ENCODE data around the gene MRPL14. TPM values are rescaled to one million over a fixed set of nuclear protein-coding genes. Genes with fewer than 3 reads are reported as not detected.

MRPL14 gene
- total and polyA plus RNA-seq, 9 of the 15 experiments (the other 6 are each of a cell fraction or from before 2014, with no cell fraction given) = 126 to 424 (median 165) TPM

DNA sequence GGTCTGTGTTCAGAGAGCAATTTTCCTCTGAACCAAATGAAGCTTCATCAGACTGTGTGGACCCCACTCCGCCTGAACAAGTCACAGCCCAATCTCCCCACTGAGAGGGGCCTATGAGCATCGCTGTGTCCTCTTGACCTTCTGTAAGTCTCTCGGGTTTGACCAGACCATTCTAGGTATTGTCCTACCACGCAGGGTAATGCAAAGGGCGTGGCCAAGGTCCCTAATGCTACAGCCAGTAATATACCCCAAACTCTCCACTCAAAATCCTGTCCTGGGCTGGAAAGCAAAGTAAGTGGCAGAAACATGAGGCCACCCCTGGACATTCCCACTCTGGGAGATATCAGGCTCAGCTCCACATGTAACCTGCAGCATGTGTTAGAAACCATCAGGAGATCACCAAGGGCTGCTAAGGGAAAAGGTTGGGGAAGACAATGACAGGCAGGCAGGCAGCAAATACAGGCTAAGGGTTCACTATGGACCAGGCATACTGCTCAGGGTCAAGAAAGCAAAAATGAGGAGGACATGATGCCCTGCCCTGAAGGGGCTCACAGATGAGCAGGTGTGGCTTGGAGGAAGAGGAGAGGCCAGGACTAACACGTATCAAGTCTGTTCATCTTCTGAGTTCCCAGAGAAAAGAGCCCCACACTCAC lies 33.4 kb downstream of the MRPL14 start:
- Histone ChIP-seq H3K9me3 (replicated peaks; ENCODE audit: control insufficient read depth, insufficient read depth, low read depth, low read length) (no peaks in the 10 kb centered on the region), H3K9ac (ENCODE audit: insufficient read depth in 1 of 2, low read depth in 2 of 2, low read length in 2 of 2) (peak overlapping the region in 1 of 2 experiments; percentile 3; a peak in 1 of 4 replicates), H3K27me3 (ENCODE audit: control insufficient read depth in 2 of 2, insufficient read depth in 2 of 2, low read length in 2 of 2) (no peaks in the 10 kb centered on the region), H3K27ac (ENCODE audit: extremely low read depth, low read depth, low read length) (no peak overlapping the region), H4K20me1 (replicated peaks; ENCODE audit: control insufficient read depth, insufficient read depth, low read length) (peaks cover 6% of the 10 kb centered on the region; the same call in 1 of the 2 replicates), H3K79me2 (ENCODE audit: control insufficient read depth, insufficient read depth, low read length) (no peaks in the 10 kb centered on the region), H2AFZ (ENCODE audit: low read depth, low read length) (no peak overlapping the region), H3K4me3 (no peak overlapping the region), H3K36me3 (ENCODE audit: control insufficient read depth, insufficient read depth, low read length) (peaks cover 53% of the 10 kb centered on the region; the same call in 2 of the 3 replicates), H3K4me1 (replicated peaks in 1 of 2; ENCODE audit: control insufficient read depth in 2 of 2, insufficient read depth in 2 of 2, low read length in 2 of 2) (peaks cover 0 to 4% of the 10 kb centered on the region in 2 experiments; a peak in 3 of 5 replicates), H3K4me2 (ENCODE audit: insufficient read depth, low read length) (no peak overlapping the region), H3K9me1 (ENCODE audit: control insufficient read depth, insufficient read depth, low read length) (no peaks in the 10 kb centered on the region)
- DNase-seq (ENCODE audit: extremely low read depth in 1 of 4, low spot score in 3 of 4) (no peak), ATAC-seq (no peak), FAIRE-seq (no peak)
- POLR2A ChIA-PET = interaction anchor here (1.7 kb wide), 1 partner anchor 131 kb away, joined by 3 read pairs; no protein-coding TSS in a partner anchor
- CTCF ChIA-PET (ENCODE audit: low intra/inter-chr PET ratio) = no interaction called here
- no peak for TF ChIP-seq RBM17 (IDR thresholded peaks at IDR 0.05; ENCODE audit: borderline replicate concordance, low read depth, low read length)
- TF ChIP-seq ZNF76 (CRISPR knock-in tag; IDR thresholded peaks at IDR 0.05; ENCODE audit: borderline replicate concordance) = no peak
- TF ChIP-seq FOXP1 (CRISPR knock-in tag; IDR thresholded peaks at IDR 0.05) = no peak
- TF ChIP-seq RAD21 (CRISPR knock-in tag; conservative IDR thresholded peaks at IDR 0.05 in 1 of 2, IDR thresholded peaks at IDR 0.05 in 1 of 2) = no peak
- TF ChIP-seq PHF20 (IDR thresholded peaks at IDR 0.05; ENCODE audit: partially characterized antibody) = no peak
- no peak for TF ChIP-seq KDM4B (IDR thresholded peaks at IDR 0.05; ENCODE audit: borderline replicate concordance in 2 of 2, low read depth in 1 of 2)
- no peak for TF ChIP-seq ZNF644 (tag; IDR thresholded peaks at IDR 0.05; ENCODE audit: low read depth)
- TF ChIP-seq KDM5B (IDR thresholded peaks at IDR 0.05; ENCODE audit: insufficient replicate concordance, low read depth, low read length) = no peak
- TF ChIP-seq, protein P1, sequence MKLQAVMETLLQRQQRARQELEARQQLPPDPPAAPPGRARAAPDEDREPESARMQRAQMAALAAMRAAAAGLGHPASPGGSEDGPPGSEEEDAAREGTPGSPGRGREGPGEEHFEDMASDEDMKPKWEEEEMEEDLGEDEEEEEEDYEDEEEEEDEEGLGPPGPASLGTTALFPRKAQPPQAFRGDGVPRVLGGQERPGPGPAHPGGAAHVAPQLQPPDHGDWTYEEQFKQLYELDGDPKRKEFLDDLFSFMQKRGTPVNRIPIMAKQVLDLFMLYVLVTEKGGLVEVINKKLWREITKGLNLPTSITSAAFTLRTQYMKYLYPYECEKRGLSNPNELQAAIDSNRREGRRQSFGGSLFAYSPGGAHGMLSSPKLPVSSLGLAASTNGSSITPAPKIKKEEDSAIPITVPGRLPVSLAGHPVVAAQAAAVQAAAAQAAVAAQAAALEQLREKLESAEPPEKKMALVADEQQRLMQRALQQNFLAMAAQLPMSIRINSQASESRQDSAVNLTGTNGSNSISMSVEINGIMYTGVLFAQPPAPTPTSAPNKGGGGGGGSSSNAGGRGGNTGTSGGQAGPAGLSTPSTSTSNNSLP (IDR thresholded peaks at IDR 0.05; ENCODE audit: borderline replicate concordance, low read depth, low read length) = no peak
- TF ChIP-seq PRMT5 (CRISPR knock-in tag; IDR thresholded peaks at IDR 0.05) = no peak
- no peak for TF ChIP-seq PTRF (tag; IDR thresholded peaks at IDR 0.05)
- no peak for TF ChIP-seq ZNF146 (CRISPR knock-in tag; IDR thresholded peaks at IDR 0.05; ENCODE audit: unreplicated experiment)
- TF ChIP-seq RAD51 (IDR thresholded peaks at IDR 0.05; ENCODE audit: borderline replicate concordance, low read depth) = no peak
- TF ChIP-seq, protein P2, sequence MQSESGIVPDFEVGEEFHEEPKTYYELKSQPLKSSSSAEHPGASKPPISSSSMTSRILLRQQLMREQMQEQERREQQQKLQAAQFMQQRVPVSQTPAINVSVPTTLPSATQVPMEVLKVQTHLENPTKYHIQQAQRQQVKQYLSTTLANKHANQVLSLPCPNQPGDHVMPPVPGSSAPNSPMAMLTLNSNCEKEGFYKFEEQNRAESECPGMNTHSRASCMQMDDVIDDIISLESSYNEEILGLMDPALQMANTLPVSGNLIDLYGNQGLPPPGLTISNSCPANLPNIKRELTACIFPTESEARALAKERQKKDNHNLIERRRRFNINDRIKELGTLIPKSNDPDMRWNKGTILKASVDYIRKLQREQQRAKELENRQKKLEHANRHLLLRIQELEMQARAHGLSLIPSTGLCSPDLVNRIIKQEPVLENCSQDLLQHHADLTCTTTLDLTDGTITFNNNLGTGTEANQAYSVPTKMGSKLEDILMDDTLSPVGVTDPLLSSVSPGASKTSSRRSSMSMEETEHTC (IDR thresholded peaks at IDR 0.05) = no peak
- no peak for TF ChIP-seq ZNF41 (CRISPR knock-in tag; conservative IDR thresholded peaks at IDR 0.05)
- intact Hi-C loops (cut with micrococcal nuclease) (loop anchor here (10.0 kb wide), 1 partner anchor 241 kb away; no protein-coding TSS in a partner anchor), in situ Hi-C loops (cut with MboI) (no loop called here)
- BruUV-seq (replicated peaks) = no TSS peak
- 83% methylated on average over 6 of the region's 6 CpGs for WGBS (ENCODE audit: insufficient coverage, low coverage, missing lambda C conversion rate)

Data from K562 (cell line).